ENCODE measurements around the gene DIS3L2. TPM values are rescaled to one million over a fixed set of nuclear protein-coding genes. Genes with fewer than 3 reads are reported as not detected.
A peak's percentile ranks its signal among the peaks of the same experiment; 100 is the strongest.

Gene DIS3L2
- total RNA-seq, 1 experiment from 2014 or later: 28.5 TPM

DNA sequence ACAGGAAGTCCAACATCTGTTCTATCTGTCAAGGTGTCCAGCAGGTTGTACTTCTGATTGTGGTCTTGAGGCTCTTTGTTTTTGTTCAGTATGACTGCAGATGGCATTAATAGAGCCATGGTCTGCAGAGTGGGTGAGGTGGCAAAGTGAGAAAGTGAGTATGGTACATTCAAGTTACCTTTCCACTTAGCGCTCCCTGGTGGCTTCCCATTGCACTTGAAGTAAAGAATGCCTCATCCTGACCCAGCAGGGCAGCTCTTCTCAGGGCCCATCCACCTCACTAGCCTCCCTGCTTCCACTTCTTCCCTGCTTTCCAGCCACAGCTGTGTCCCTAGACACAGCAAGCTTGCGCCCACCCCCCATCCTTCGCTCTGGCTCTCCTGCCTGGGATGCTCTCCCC lies 269.0 kb downstream of the DIS3L2 start:
- H3K4me1 Mint-ChIP-seq: peaks cover 19% of the 10 kb centered on the region
- no peaks in the 10 kb centered on the region for H3K27me3 Mint-ChIP-seq (ENCODE audit: low read depth)
- no peak overlapping the region for H3K4me3 Mint-ChIP-seq
- no peak for TF ChIP-seq FOXP1 (CRISPR knock-in tag; IDR thresholded peaks at IDR 0.05; ENCODE audit: borderline replicate concordance)
- TF ChIP-seq, protein P1, sequence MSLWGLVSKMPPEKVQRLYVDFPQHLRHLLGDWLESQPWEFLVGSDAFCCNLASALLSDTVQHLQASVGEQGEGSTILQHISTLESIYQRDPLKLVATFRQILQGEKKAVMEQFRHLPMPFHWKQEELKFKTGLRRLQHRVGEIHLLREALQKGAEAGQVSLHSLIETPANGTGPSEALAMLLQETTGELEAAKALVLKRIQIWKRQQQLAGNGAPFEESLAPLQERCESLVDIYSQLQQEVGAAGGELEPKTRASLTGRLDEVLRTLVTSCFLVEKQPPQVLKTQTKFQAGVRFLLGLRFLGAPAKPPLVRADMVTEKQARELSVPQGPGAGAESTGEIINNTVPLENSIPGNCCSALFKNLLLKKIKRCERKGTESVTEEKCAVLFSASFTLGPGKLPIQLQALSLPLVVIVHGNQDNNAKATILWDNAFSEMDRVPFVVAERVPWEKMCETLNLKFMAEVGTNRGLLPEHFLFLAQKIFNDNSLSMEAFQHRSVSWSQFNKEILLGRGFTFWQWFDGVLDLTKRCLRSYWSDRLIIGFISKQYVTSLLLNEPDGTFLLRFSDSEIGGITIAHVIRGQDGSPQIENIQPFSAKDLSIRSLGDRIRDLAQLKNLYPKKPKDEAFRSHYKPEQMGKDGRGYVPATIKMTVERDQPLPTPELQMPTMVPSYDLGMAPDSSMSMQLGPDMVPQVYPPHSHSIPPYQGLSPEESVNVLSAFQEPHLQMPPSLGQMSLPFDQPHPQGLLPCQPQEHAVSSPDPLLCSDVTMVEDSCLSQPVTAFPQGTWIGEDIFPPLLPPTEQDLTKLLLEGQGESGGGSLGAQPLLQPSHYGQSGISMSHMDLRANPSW (CRISPR knock-in tag; conservative IDR thresholded peaks at IDR 0.05; ENCODE audit: low read depth): no peak
- TF ChIP-seq, protein P2, sequence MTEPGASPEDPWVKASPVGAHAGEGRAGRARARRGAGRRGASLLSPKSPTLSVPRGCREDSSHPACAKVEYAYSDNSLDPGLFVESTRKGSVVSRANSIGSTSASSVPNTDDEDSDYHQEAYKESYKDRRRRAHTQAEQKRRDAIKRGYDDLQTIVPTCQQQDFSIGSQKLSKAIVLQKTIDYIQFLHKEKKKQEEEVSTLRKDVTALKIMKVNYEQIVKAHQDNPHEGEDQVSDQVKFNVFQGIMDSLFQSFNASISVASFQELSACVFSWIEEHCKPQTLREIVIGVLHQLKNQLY (CRISPR knock-in tag; IDR thresholded peaks at IDR 0.05): no peak
- TF ChIP-seq, protein P3, sequence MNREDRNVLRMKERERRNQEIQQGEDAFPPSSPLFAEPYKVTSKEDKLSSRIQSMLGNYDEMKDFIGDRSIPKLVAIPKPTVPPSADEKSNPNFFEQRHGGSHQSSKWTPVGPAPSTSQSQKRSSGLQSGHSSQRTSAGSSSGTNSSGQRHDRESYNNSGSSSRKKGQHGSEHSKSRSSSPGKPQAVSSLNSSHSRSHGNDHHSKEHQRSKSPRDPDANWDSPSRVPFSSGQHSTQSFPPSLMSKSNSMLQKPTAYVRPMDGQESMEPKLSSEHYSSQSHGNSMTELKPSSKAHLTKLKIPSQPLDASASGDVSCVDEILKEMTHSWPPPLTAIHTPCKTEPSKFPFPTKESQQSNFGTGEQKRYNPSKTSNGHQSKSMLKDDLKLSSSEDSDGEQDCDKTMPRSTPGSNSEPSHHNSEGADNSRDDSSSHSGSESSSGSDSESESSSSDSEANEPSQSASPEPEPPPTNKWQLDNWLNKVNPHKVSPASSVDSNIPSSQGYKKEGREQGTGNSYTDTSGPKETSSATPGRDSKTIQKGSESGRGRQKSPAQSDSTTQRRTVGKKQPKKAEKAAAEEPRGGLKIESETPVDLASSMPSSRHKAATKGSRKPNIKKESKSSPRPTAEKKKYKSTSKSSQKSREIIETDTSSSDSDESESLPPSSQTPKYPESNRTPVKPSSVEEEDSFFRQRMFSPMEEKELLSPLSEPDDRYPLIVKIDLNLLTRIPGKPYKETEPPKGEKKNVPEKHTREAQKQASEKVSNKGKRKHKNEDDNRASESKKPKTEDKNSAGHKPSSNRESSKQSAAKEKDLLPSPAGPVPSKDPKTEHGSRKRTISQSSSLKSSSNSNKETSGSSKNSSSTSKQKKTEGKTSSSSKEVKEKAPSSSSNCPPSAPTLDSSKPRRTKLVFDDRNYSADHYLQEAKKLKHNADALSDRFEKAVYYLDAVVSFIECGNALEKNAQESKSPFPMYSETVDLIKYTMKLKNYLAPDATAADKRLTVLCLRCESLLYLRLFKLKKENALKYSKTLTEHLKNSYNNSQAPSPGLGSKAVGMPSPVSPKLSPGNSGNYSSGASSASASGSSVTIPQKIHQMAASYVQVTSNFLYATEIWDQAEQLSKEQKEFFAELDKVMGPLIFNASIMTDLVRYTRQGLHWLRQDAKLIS (CRISPR knock-in tag; IDR thresholded peaks at IDR 0.05; ENCODE audit: borderline replicate concordance): no peak
- TF ChIP-seq, protein P4, sequence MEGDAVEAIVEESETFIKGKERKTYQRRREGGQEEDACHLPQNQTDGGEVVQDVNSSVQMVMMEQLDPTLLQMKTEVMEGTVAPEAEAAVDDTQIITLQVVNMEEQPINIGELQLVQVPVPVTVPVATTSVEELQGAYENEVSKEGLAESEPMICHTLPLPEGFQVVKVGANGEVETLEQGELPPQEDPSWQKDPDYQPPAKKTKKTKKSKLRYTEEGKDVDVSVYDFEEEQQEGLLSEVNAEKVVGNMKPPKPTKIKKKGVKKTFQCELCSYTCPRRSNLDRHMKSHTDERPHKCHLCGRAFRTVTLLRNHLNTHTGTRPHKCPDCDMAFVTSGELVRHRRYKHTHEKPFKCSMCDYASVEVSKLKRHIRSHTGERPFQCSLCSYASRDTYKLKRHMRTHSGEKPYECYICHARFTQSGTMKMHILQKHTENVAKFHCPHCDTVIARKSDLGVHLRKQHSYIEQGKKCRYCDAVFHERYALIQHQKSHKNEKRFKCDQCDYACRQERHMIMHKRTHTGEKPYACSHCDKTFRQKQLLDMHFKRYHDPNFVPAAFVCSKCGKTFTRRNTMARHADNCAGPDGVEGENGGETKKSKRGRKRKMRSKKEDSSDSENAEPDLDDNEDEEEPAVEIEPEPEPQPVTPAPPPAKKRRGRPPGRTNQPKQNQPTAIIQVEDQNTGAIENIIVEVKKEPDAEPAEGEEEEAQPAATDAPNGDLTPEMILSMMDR (IDR thresholded peaks at IDR 0.05): no peak
- H3K9me3 Mint-ChIP-seq: no peaks in the 10 kb centered on the region
- H3K27ac Mint-ChIP-seq: 0 out of 2 replicates have a peak overlapping the region, but pooled peaks have one; percentile 2
- H3K36me3 Mint-ChIP-seq: no peaks in the 10 kb centered on the region
- CTCF ChIA-PET: interaction anchor here (0.8 to 3.8 kb wide), 21 partner anchors 10 to 330 kb away, joined by 3 to 21 read pairs (median 4); partner anchors contain the start of gene NPPC
- ATAC-seq (peak; percentile 85), DNase-seq (ENCODE audit: low spot score) (peak; percentile 76)
- POLR2A ChIA-PET: no interaction called here

DNA sequence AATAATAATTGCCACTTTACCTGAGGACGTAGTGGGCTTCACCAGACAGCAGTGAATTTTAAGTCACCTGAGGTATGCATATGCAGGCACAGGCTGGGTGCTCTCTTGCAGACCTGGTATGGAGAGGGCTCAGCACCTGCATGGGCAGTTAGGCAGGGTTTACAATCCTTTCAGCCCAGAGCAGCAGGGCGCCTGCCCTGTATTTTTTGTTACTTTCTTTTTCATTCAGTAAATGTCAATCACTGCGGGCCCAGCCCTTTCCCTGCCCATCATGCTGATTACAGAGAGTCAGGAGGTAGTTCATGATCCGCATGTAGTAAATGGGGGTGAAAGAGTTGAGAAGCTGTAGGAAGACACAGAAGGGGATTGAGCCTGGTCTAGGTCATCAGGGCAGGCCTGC lies 270.0 kb downstream of the DIS3L2 start:
- DNase-seq (ENCODE audit: low spot score) (peak; percentile 24), ATAC-seq (peak; percentile 70)
- no peaks in the 10 kb centered on the region for H3K36me3 Mint-ChIP-seq
- H3K4me3 Mint-ChIP-seq: no peak overlapping the region
- no peaks in the 10 kb centered on the region for H3K9me3 Mint-ChIP-seq
- ChIA-PET POLR2A (no interaction called here), CTCF (interaction anchor here (0.9 to 3.8 kb wide), 15 partner anchors 37 to 331 kb away, joined by 3 to 21 read pairs (median 4); partner anchors contain the start of gene NPPC)
- H3K4me1 Mint-ChIP-seq: peaks cover 24% of the 10 kb centered on the region
- no peaks in the 10 kb centered on the region for H3K27me3 Mint-ChIP-seq (ENCODE audit: low read depth)
- TF ChIP-seq RELA (CRISPR knock-in tag; IDR thresholded peaks at IDR 0.05; ENCODE audit: borderline replicate concordance) (no peak), SP1 (CRISPR knock-in tag; conservative IDR thresholded peaks at IDR 0.05) (0 out of 2 replicates have a peak, but pooled peaks have one; percentile 25)
- TF ChIP-seq, protein P5, sequence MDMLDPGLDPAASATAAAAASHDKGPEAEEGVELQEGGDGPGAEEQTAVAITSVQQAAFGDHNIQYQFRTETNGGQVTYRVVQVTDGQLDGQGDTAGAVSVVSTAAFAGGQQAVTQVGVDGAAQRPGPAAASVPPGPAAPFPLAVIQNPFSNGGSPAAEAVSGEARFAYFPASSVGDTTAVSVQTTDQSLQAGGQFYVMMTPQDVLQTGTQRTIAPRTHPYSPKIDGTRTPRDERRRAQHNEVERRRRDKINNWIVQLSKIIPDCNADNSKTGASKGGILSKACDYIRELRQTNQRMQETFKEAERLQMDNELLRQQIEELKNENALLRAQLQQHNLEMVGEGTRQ (CRISPR knock-in tag; IDR thresholded peaks at IDR 0.05): no peak
- H3K27ac Mint-ChIP-seq: peak overlapping the region; percentile 38

DNA sequence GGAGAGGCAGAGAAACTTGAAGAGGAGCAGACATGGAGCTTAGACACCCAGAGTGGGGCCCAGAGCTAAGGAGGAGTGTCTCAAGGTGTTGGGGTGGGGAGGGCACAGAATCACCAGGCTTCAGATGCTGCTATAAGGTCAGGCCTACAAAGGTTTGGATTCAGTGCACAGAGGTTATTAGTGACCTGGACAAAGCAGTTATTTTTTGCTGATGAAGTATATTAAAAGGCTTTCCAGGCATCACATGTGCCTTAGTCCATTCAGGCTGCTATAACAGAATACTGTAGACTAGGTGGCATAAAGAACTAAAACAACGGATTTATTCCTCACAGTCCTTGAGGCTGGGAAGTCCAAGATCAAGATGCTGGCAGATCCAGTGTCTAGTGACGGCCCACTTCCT lies 271.4 kb downstream of the DIS3L2 start:
- H3K4me1 Mint-ChIP-seq: peaks cover 33% of the 10 kb centered on the region
- ChIA-PET CTCF (interaction anchor here (1.6 to 2.9 kb wide), 2 partner anchors 93 to 332 kb away, joined by 3 to 12 read pairs; no protein-coding TSS in a partner anchor), POLR2A (no interaction called here)
- H3K4me3 Mint-ChIP-seq: no peak overlapping the region
- H3K27me3 Mint-ChIP-seq (ENCODE audit: low read depth): no peaks in the 10 kb centered on the region
- no peaks in the 10 kb centered on the region for H3K36me3 Mint-ChIP-seq
- no peaks in the 10 kb centered on the region for H3K9me3 Mint-ChIP-seq
- DNase-seq (ENCODE audit: low spot score) (no peak), ATAC-seq (no peak)
- H3K27ac Mint-ChIP-seq: no peak overlapping the region
- TF ChIP-seq, protein P6, sequence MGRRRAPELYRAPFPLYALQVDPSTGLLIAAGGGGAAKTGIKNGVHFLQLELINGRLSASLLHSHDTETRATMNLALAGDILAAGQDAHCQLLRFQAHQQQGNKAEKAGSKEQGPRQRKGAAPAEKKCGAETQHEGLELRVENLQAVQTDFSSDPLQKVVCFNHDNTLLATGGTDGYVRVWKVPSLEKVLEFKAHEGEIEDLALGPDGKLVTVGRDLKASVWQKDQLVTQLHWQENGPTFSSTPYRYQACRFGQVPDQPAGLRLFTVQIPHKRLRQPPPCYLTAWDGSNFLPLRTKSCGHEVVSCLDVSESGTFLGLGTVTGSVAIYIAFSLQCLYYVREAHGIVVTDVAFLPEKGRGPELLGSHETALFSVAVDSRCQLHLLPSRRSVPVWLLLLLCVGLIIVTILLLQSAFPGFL (CRISPR knock-in tag; IDR thresholded peaks at IDR 0.05; ENCODE audit: borderline replicate concordance): no peak
- TF ChIP-seq, protein P3 (CRISPR knock-in tag; IDR thresholded peaks at IDR 0.05; ENCODE audit: borderline replicate concordance): no peak
- TF ChIP-seq, protein P7, sequence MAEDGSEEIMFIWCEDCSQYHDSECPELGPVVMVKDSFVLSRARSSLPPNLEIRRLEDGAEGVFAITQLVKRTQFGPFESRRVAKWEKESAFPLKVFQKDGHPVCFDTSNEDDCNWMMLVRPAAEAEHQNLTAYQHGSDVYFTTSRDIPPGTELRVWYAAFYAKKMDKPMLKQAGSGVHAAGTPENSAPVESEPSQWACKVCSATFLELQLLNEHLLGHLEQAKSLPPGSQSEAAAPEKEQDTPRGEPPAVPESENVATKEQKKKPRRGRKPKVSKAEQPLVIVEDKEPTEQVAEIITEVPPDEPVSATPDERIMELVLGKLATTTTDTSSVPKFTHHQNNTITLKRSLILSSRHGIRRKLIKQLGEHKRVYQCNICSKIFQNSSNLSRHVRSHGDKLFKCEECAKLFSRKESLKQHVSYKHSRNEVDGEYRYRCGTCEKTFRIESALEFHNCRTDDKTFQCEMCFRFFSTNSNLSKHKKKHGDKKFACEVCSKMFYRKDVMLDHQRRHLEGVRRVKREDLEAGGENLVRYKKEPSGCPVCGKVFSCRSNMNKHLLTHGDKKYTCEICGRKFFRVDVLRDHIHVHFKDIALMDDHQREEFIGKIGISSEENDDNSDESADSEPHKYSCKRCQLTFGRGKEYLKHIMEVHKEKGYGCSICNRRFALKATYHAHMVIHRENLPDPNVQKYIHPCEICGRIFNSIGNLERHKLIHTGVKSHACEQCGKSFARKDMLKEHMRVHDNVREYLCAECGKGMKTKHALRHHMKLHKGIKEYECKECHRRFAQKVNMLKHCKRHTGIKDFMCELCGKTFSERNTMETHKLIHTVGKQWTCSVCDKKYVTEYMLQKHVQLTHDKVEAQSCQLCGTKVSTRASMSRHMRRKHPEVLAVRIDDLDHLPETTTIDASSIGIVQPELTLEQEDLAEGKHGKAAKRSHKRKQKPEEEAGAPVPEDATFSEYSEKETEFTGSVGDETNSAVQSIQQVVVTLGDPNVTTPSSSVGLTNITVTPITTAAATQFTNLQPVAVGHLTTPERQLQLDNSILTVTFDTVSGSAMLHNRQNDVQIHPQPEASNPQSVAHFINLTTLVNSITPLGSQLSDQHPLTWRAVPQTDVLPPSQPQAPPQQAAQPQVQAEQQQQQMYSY (CRISPR knock-in tag; IDR thresholded peaks at IDR 0.05): no peak

All from WTC11 (cell line).